H1 (cell line): ENCODE results near the gene BABAM2. TPM values are rescaled to one million over a fixed set of nuclear protein-coding genes. Genes with fewer than 3 reads are reported as not detected.

Source experiments
- ASH2L ChIP-seq: fragments of 200-600, 300-600 bp; sonication (generic); IDR thresholded peaks from one replicate; pipeline ENCODE4 v1.7.1; 2017; ENCODE audit warnings: low read length
- BRCA1 ChIP-seq: IDR thresholded peaks from 2 replicates; pipeline ENCODE4 v1.6.1; 2012; ENCODE audit warnings: low read depth, low read length, improper control_type of control experiment
- SP4 ChIP-seq: IDR thresholded peaks from 2 replicates; pipeline ENCODE4 v1.6.1; 2012; ENCODE audit warnings: low read length, inconsistent platforms
- polyA plus RNA-seq, 7 experiments: library from polyadenylated mRNA; depleted of rRNA in 3 of 7; stranded (reverse) in 5 of 7; unstranded in 2 of 7; fragments of >200 nt in 5 of 7; fragments of 200-250 nt in 2 of 7; gene quantifications; 1 replicate in 5 of 7; 2 replicates in 1 of 7; 4 replicates in 1 of 7; pipeline versions ENCODE4 v1.2.1 to v1.2.3, GENCODE V29; 2011 to 2013; ENCODE audit warnings: missing spikeins in 2 of 7, mixed read lengths in 2 of 7
- total RNA-seq: library from RNA; stranded (reverse); fragmentation: NEBNext Ultra II Directional; extraction: Animal tissue kit (Norgen Biotek cat#: 25700); gene quantifications from 2 replicates; pipeline ENCODE4 v1.2.1, GENCODE V29; 2021

BABAM2 gene
- total and polyA plus RNA-seq, 2 of the 8 experiments (the other 6 are each of a cell fraction or from before 2014, with no cell fraction given): 15.8 to 20.9 TPM

DNA sequence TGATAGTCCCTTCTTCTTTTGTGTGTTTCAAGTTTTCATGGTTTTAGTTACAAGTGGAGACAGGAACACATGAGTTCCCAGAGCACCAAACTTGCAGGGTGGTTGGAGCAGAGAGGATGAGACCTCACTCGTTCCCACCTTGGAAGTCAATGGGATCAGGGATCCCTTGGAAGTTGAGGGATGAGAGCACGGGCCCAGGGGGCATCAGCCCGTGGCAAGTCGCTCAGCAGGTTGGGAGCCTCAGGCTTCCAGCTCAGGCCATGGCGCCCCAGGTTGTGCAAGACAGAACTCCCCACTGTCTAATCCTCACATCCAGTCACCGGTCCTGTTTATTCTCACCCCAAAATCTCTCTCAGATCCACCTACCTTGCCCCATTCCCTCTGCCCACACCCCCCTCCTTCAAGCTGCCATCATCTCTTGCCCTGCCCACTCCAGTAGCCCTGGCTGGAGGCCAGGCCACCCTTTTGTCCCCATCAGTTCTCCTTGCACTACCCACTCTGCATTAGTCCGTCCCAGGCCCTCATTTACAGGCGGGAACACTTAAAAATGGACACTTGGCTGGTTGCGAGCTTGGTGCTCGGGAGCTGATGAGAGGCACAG is 464.5 kb downstream of the BABAM2 start (continued):
- TF ChIP-seq SP4: no peak
- no peak for TF ChIP-seq ASH2L
- no peak for TF ChIP-seq BRCA1
- TF ChIP-seq, all 59 proteins: peak for 0
